HepG2 (cell line): Measurements from ENCODE around the gene SPON2. TPM values are rescaled to one million over a fixed set of nuclear protein-coding genes. Genes with fewer than 3 reads are reported as not detected.

Experiments used
- CC2D1A ChIP-seq: sonication (generic); formaldehyde crosslinking; IDR thresholded peaks from 2 replicates; pipeline ENCODE4 v1.8.1; 2023; ENCODE audit warnings: mild to moderate bottlenecking, missing genetic modification reagents
- CHD2 ChIP-seq: IDR thresholded peaks from 2 replicates; pipeline ENCODE4 v1.6.1; 2011; ENCODE audit warnings: low read depth, low read length, improper control_type of control experiment
- FOXA3 ChIP-seq: IDR thresholded peaks from 2 replicates; pipeline ENCODE4 v1.6.1; 2016; ENCODE audit warnings: missing genetic modification reagents, missing compliant biosample characterization
- FOXP1 ChIP-seq, 2 experiments: fragments of 450-650 bp in 1 of 2; IDR thresholded peaks; 2 replicates each; pipeline ENCODE4 v1.6.1; 2017 to 2018; ENCODE audit warnings: antibody characterized with exemption in 1 of 2
- GTF2F1 ChIP-seq: fragments of 150-350 bp; IDR thresholded peaks from 2 replicates; pipeline ENCODE4 v1.6.1; 2014; ENCODE audit warnings: low read length
- GZF1 ChIP-seq: sonication (generic); formaldehyde crosslinking; IDR thresholded peaks from 2 replicates; pipeline ENCODE4 v1.5.1; 2020; ENCODE audit warnings: mild to moderate bottlenecking, missing genetic modification reagents
- ISL2 ChIP-seq: sonication (generic); formaldehyde crosslinking; IDR thresholded peaks from 2 replicates; pipeline ENCODE4 v1.5.0; 2020; ENCODE audit warnings: missing genetic modification reagents
- KAT2B ChIP-seq: fragments of 150-350 bp; IDR thresholded peaks from 2 replicates; pipeline ENCODE4 v1.6.1; 2014; ENCODE audit warnings: low read depth, low read length, borderline replicate concordance
- MIXL1 ChIP-seq: IDR thresholded peaks from 2 replicates; pipeline ENCODE4 v1.6.1; 2016
- NFIC ChIP-seq: IDR thresholded peaks from 2 replicates; pipeline ENCODE4 v1.6.1; 2012; ENCODE audit warnings: mild to moderate bottlenecking, low read length, inconsistent platforms
- REXO4 ChIP-seq: sonication (generic); formaldehyde crosslinking; IDR thresholded peaks from 2 replicates; pipeline ENCODE4 v1.8.0; 2022; ENCODE audit warnings: missing genetic modification reagents, mild to moderate bottlenecking, borderline replicate concordance
- RFXANK ChIP-seq: IDR thresholded peaks from 2 replicates; pipeline ENCODE4 v1.6.1; 2016
- SMARCC2 ChIP-seq: fragments of 450-650 bp; IDR thresholded peaks from 2 replicates; pipeline ENCODE4 v1.6.1; 2017; ENCODE audit warnings: antibody characterized with exemption, mild to moderate bottlenecking
- SRSF1 ChIP-seq: fragments of 200-400 bp; formaldehyde crosslinking; optimal IDR thresholded peaks from 2 replicates; pipeline ENCODE3; 2017; ENCODE audit warnings: mild to moderate bottlenecking, low read depth, low read length, moderate library complexity
- TBP ChIP-seq: sonication (generic); formaldehyde crosslinking; IDR thresholded peaks from 2 replicates; pipeline ENCODE4 v1.5.0; 2020; ENCODE audit warnings: missing genetic modification reagents
- ZBTB42 ChIP-seq: sonication (generic); formaldehyde crosslinking; IDR thresholded peaks from 2 replicates; pipeline ENCODE4 v1.5.0; 2020; ENCODE audit warnings: mild to moderate bottlenecking, missing genetic modification reagents
- ZC3H4 ChIP-seq: sonication (generic); formaldehyde crosslinking; IDR thresholded peaks from 2 replicates; pipeline ENCODE4 v1.4.0; 2020; ENCODE audit warnings: missing genetic modification reagents, borderline replicate concordance
- ZNF557 ChIP-seq: sonication (generic); formaldehyde crosslinking; IDR thresholded peaks from 2 replicates; pipeline ENCODE4 v1.4.0; 2020; ENCODE audit warnings: missing genetic modification reagents
- ZNF558 ChIP-seq: sonication (generic); formaldehyde crosslinking; IDR thresholded peaks from 2 replicates; pipeline ENCODE4 v1.9.0; 2022; ENCODE audit warnings: mild to moderate bottlenecking, missing genetic modification reagents, borderline replicate concordance
- ZNF619 ChIP-seq: sonication (generic); formaldehyde crosslinking; IDR thresholded peaks from 2 replicates; pipeline ENCODE4 v1.4.0; 2020; ENCODE audit warnings: mild to moderate bottlenecking, missing genetic modification reagents
- ZNF773 ChIP-seq: sonication (generic); formaldehyde crosslinking; IDR thresholded peaks from 2 replicates; pipeline ENCODE4 v1.4.0; 2020; ENCODE audit warnings: missing genetic modification reagents, borderline replicate concordance
- ZNF781 ChIP-seq: sonication (generic); formaldehyde crosslinking; IDR thresholded peaks from 2 replicates; pipeline ENCODE4 v1.5.1; 2020; ENCODE audit warnings: borderline replicate concordance, mild to moderate bottlenecking, missing genetic modification reagents; ENCODE audit errors: not compliant biosample characterization
- polyA plus RNA-seq, 8 experiments: library from polyadenylated mRNA; depleted of rRNA in 3 of 8; stranded (reverse) in 7 of 8; unstranded in 1 of 8; fragments of >200 nt; fragmentation: Illumina TruSeq in 4 of 8; extraction: Trizol in 4 of 8; gene quantifications; 2 replicates each; pipeline versions ENCODE4 v1.2.1 to v1.2.3, GENCODE V29; 2011 to 2016; ENCODE audit warnings: low read depth in 4 of 8, missing spikeins in 1 of 8, mixed read lengths in 1 of 8; ENCODE audit not compliant: insufficient read depth in 1 of 8
- total RNA-seq, 5 experiments: library from RNA; depleted of rRNA; stranded (reverse); fragments of >200 nt; fragmentation: Illumina TruSeq; extraction: Trizol; gene quantifications; 2 replicates each; pipeline ENCODE4 v1.2.3, GENCODE V29; 2016; ENCODE audit warnings: low read depth in 1 of 5
- TF ChIP-seq, protein P1 (sequence below): sonication (generic); formaldehyde crosslinking; IDR thresholded peaks from 2 replicates; pipeline ENCODE4 v1.8.1; 2022; ENCODE audit warnings: mild to moderate bottlenecking, missing genetic modification reagents
- TF ChIP-seq, protein P2 (sequence below): sonication (generic); formaldehyde crosslinking; conservative IDR thresholded peaks from 2 replicates; pipeline ENCODE4 v1.8.0; 2022; ENCODE audit warnings: missing genetic modification reagents
- TF ChIP-seq, protein P3 (sequence below): sonication (generic); formaldehyde crosslinking; IDR thresholded peaks from 2 replicates; pipeline ENCODE4 v1.8.1; 2023; ENCODE audit warnings: mild to moderate bottlenecking, missing genetic modification reagents
- TF ChIP-seq, protein P4 (sequence below): sonication (generic); formaldehyde crosslinking; IDR thresholded peaks from 2 replicates; pipeline ENCODE4 v1.4.0; 2020; ENCODE audit warnings: missing genetic modification reagents

The SPON2 gene
- total and polyA plus RNA-seq, 2 of the 13 experiments (the other 11 are each of a cell fraction or from before 2014, with no cell fraction given) = 17.4 to 55.2 TPM

DNA sequence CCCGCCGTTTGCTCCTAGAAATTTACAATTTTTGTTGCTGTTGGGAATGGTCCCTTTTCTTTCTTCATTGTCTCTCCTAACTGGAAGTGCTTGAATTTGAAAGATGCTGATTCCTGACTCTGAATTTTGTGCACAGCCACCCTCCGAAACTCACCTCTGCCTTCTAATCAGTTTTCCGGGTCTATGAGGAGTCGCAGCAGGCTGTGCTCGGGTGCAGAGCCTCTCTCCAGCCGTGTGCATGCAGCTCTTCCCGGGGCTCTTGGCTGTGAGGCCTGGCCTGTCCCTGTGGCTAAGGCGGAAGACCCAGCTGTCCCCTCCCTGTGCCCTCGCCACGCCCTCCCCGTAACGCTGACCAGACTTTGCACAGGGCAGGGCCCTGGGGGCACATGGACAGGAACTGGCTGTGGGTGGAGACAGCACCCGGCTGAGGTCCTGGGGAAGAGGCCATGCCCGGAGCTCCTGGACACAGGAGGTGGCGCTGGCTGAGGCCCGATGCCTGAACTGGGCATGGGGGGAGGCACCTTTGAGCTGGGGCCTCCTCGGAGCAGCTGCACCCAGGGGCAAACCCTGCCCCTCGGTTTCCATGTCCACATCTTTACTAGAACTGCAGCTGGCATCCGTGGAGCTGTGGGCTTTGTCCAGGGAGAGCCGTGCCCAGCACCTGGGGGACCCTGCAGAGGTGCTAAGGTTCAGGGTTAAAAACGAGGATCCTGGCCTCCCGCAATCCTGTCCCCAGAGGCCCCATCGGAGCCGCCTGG is 32.6 kb upstream of the SPON2 start (continued):
- TF ChIP-seq, protein P1, sequence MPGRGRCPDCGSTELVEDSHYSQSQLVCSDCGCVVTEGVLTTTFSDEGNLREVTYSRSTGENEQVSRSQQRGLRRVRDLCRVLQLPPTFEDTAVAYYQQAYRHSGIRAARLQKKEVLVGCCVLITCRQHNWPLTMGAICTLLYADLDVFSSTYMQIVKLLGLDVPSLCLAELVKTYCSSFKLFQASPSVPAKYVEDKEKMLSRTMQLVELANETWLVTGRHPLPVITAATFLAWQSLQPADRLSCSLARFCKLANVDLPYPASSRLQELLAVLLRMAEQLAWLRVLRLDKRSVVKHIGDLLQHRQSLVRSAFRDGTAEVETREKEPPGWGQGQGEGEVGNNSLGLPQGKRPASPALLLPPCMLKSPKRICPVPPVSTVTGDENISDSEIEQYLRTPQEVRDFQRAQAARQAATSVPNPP (CRISPR knock-in tag) = no peak
- TF ChIP-seq FOXA3 (CRISPR knock-in tag) (peak; percentile 79), NFIC (no peak), CHD2 (no peak), GTF2F1 (no peak), ZNF781 (CRISPR knock-in tag) (no peak), SMARCC2 (no peak), REXO4 (CRISPR knock-in tag) (no peak), TBP (CRISPR knock-in tag) (no peak), RFXANK (CRISPR knock-in tag) (peak; percentile 83; the same call in 1 of the 2 replicates), MIXL1 (CRISPR knock-in tag) (peak; percentile 65; the same call in 1 of the 2 replicates), ZBTB42 (CRISPR knock-in tag) (no peak), KAT2B (no peak), ZNF557 (CRISPR knock-in tag) (no peak), ZNF619 (CRISPR knock-in tag) (0 out of 2 replicates have a peak, but pooled peaks have one; percentile 78), GZF1 (no peak), FOXP1 (IDR thresholded peaks at IDR 0.05) (no peak), FOXP1 (CRISPR knock-in tag; IDR thresholded peaks at IDR 0.05) (0 out of 2 replicates have a peak, but pooled peaks have one; percentile 20), CC2D1A (no peak), ISL2 (CRISPR knock-in tag) (peak; percentile 27; the same call in 1 of the 2 replicates), SRSF1 (peak; percentile 59), ZC3H4 (CRISPR knock-in tag) (no peak), ZNF558 (CRISPR knock-in tag) (peak; percentile 81; the same call in 1 of the 2 replicates), ZNF773 (CRISPR knock-in tag) (peak; percentile 53; the same call in 1 of the 2 replicates)
- TF ChIP-seq, protein P2, sequence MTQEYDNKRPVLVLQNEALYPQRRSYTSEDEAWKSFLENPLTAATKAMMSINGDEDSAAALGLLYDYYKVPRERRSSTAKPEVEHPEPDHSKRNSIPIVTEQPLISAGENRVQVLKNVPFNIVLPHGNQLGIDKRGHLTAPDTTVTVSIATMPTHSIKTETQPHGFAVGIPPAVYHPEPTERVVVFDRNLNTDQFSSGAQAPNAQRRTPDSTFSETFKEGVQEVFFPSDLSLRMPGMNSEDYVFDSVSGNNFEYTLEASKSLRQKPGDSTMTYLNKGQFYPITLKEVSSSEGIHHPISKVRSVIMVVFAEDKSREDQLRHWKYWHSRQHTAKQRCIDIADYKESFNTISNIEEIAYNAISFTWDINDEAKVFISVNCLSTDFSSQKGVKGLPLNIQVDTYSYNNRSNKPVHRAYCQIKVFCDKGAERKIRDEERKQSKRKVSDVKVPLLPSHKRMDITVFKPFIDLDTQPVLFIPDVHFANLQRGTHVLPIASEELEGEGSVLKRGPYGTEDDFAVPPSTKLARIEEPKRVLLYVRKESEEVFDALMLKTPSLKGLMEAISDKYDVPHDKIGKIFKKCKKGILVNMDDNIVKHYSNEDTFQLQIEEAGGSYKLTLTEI (CRISPR knock-in tag) = no peak
- TF ChIP-seq, protein P3, sequence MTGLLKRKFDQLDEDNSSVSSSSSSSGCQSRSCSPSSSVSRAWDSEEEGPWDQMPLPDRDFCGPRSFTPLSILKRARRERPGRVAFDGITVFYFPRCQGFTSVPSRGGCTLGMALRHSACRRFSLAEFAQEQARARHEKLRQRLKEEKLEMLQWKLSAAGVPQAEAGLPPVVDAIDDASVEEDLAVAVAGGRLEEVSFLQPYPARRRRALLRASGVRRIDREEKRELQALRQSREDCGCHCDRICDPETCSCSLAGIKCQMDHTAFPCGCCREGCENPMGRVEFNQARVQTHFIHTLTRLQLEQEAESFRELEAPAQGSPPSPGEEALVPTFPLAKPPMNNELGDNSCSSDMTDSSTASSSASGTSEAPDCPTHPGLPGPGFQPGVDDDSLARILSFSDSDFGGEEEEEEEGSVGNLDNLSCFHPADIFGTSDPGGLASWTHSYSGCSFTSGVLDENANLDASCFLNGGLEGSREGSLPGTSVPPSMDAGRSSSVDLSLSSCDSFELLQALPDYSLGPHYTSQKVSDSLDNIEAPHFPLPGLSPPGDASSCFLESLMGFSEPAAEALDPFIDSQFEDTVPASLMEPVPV (CRISPR knock-in tag) = peak; percentile 92
- TF ChIP-seq, protein P4, sequence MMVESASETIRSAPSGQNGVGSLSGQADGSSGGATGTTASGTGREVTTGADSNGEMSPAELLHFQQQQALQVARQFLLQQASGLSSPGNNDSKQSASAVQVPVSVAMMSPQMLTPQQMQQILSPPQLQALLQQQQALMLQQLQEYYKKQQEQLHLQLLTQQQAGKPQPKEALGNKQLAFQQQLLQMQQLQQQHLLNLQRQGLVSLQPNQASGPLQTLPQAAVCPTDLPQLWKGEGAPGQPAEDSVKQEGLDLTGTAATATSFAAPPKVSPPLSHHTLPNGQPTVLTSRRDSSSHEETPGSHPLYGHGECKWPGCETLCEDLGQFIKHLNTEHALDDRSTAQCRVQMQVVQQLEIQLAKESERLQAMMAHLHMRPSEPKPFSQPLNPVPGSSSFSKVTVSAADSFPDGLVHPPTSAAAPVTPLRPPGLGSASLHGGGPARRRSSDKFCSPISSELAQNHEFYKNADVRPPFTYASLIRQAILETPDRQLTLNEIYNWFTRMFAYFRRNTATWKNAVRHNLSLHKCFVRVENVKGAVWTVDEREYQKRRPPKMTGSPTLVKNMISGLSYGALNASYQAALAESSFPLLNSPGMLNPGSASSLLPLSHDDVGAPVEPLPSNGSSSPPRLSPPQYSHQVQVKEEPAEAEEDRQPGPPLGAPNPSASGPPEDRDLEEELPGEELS (CRISPR knock-in tag) = peak; percentile 50; the same call in 1 of the 2 replicates
